GM12878 (cell line): Measurements from ENCODE around the gene SMAP1. TPM values are rescaled to one million over a fixed set of nuclear protein-coding genes. Genes with fewer than 3 reads are reported as not detected.

Source experiments
- ATAC-seq: fragments of 200-7000 bp; cut with Tn5 transposase; 3 replicates; pipeline ENCODE4 v1.9.1; 2020; ENCODE audit warnings: mild to moderate bottlenecking, moderate library complexity
- BruUV-seq: library from RNA; stranded (reverse); fragments of 400-500 nt; replicated peaks from 2 replicates; lab custom pipeline; 2021; lab: Mats Ljungman, UMichigan
- CTCF ChIA-PET: fragments of 300-600 bp; sonication (Branson Sonifier 250); formaldehyde crosslinking; extraction: SDS; loops from one replicate; lab custom pipeline; 2021; ENCODE audit warnings: inconsistent platforms; lab: Yijun Ruan, JAX
- POLR2A ChIA-PET: fragments of 350-600 bp; formaldehyde crosslinking; extraction: SDS; loops from one replicate; lab custom pipeline; 2021; ENCODE audit warnings: inconsistent platforms; lab: Charles Lee
- RAD21 ChIA-PET: fragments of 300-600 bp; sonication (Branson Sonifier 250); formaldehyde crosslinking; loops from one replicate; lab custom pipeline; 2023; ENCODE audit warnings: antibody characterized with exemption; ENCODE audit not compliant: unreplicated experiment; lab: Charles Lee
- SMC1A ChIA-PET: fragments of 300-600 bp; sonication (Branson Sonifier 250); formaldehyde crosslinking; loops from one replicate; lab custom pipeline; 2023; ENCODE audit not compliant: unreplicated experiment, uncharacterized antibody; lab: Charles Lee
- DNase-seq: peaks from one replicate; pipeline ENCODE4 v3.0.0-alpha.2; 2011; ENCODE audit warnings: low read depth, low spot score
- FAIRE-seq: peaks from 3 replicates; lab custom pipeline; 2011; peaks lifted over from hg19 to GRCh38; lab: Jason Lieb, UNC
- H2AFZ ChIP-seq: 2 replicates; pipeline ENCODE4 v1.6.0; 2011; ENCODE audit warnings: low read depth, low read length, control low read depth; ENCODE audit not compliant: control insufficient read depth
- H3K27ac ChIP-seq: 2 replicates; pipeline ENCODE4 v1.5.1; 2011; ENCODE audit warnings: control low read depth; ENCODE audit not compliant: control insufficient read depth, insufficient read depth
- H3K27me3 ChIP-seq, 2 experiments: replicated peaks in 1 of 2; 2 replicates each; pipeline versions ENCODE4 v1.6.0 to v1.6.1; 2011; ENCODE audit warnings: low read length in 1 of 2; ENCODE audit not compliant: control insufficient read depth in 2 of 2, insufficient read depth in 2 of 2
- H3K36me3 ChIP-seq, 2 experiments: 2 replicates each; pipeline ENCODE4 v1.5.1; 2011; ENCODE audit warnings: low read length in 1 of 2; ENCODE audit not compliant: control insufficient read depth in 2 of 2, insufficient read depth in 2 of 2
- H3K4me1 ChIP-seq: 2 replicates; pipeline ENCODE4 v1.6.1; 2011; ENCODE audit warnings: mild to moderate bottlenecking, low read length, moderate library complexity, mixed read lengths; ENCODE audit not compliant: control insufficient read depth, insufficient read depth
- H3K4me2 ChIP-seq: 2 replicates; pipeline ENCODE4 v1.6.0; 2011; ENCODE audit warnings: control low read depth; ENCODE audit not compliant: control insufficient read depth, insufficient read depth
- H3K4me3 ChIP-seq: fragments of 200-600 bp; sonication (generic); 2 replicates; pipeline ENCODE4 v1.5.1; 2016
- H3K79me2 ChIP-seq: 2 replicates; pipeline ENCODE4 v1.6.0; 2011; ENCODE audit warnings: low read length; ENCODE audit not compliant: control insufficient read depth, insufficient read depth
- H3K9ac ChIP-seq: 2 replicates; pipeline ENCODE4 v1.8.0; 2011; ENCODE audit warnings: low read length, control low read depth, mixed read lengths; ENCODE audit not compliant: control insufficient read depth, insufficient read depth
- H3K9me3 ChIP-seq: replicated peaks from 3 replicates; pipeline ENCODE4 v1.5.1; 2011; ENCODE audit warnings: mild to moderate bottlenecking, low read length; ENCODE audit not compliant: control insufficient read depth, insufficient read depth
- H4K20me1 ChIP-seq: 2 replicates; pipeline ENCODE4 v1.6.0; 2011; ENCODE audit not compliant: control insufficient read depth, insufficient read depth
- ATF7 ChIP-seq: fragments of 450-650 bp; IDR thresholded peaks from 2 replicates; pipeline ENCODE4 v1.6.1; 2016; ENCODE audit warnings: low read depth, mild to moderate bottlenecking
- CBX5 ChIP-seq: sonication (generic); IDR thresholded peaks from 2 replicates; pipeline ENCODE4 v1.6.1; 2016; ENCODE audit warnings: low read depth, moderate library complexity, mild to moderate bottlenecking, inconsistent platforms
- CREB1 ChIP-seq: IDR thresholded peaks from 2 replicates; pipeline ENCODE4 v1.6.1; 2012; ENCODE audit warnings: low read depth, mild to moderate bottlenecking, inconsistent platforms
- E2F8 ChIP-seq: fragments of 450-650 bp; IDR thresholded peaks from 2 replicates; pipeline ENCODE4 v1.6.1; 2018; ENCODE audit warnings: mild to moderate bottlenecking, low read depth, moderate library complexity; ENCODE audit not compliant: partially characterized antibody
- EED ChIP-seq: sonication (generic); IDR thresholded peaks from 2 replicates; pipeline ENCODE4 v1.6.1; 2016; ENCODE audit warnings: antibody characterized with exemption, low read depth
- EZH2 ChIP-seq: IDR thresholded peaks from 2 replicates; pipeline ENCODE4 v1.6.1; 2012; ENCODE audit warnings: low read depth, mild to moderate bottlenecking, control low read depth, inconsistent platforms, low read length, borderline replicate concordance; ENCODE audit not compliant: control insufficient read depth
- GABPA ChIP-seq: IDR thresholded peaks from 2 replicates; pipeline ENCODE4 v1.6.1; 2014; ENCODE audit warnings: antibody characterized with exemption, low read depth, mild to moderate bottlenecking, inconsistent platforms
- HCFC1 ChIP-seq: fragments of 150-350 bp; IDR thresholded peaks from 2 replicates; pipeline ENCODE4 v1.6.1; 2014; ENCODE audit warnings: low read length
- HDAC6 ChIP-seq: fragments of 200-600 bp; sonication (generic); IDR thresholded peaks from one replicate; pipeline ENCODE4 v1.8.0; 2017; ENCODE audit warnings: antibody characterized with exemption; ENCODE audit not compliant: unreplicated experiment
- IKZF1 ChIP-seq: fragments of 450-650 bp; conservative IDR thresholded peaks from 2 replicates; pipeline ENCODE4 v1.6.1; 2017; ENCODE audit warnings: antibody characterized with exemption, mild to moderate bottlenecking
- MEF2A ChIP-seq: IDR thresholded peaks from 2 replicates; pipeline ENCODE4 v1.6.1; 2011; ENCODE audit warnings: low read depth, mild to moderate bottlenecking, low read length, moderate library complexity; ENCODE audit not compliant: insufficient read depth
- MXI1 ChIP-seq: fragments of 150-350 bp; IDR thresholded peaks from 2 replicates; pipeline ENCODE4 v1.6.1; 2011; ENCODE audit warnings: low read depth, mild to moderate bottlenecking, inconsistent platforms, low read length, improper control_type of control experiment
- NR2C1 ChIP-seq: fragments of 450-650 bp; IDR thresholded peaks from 2 replicates; pipeline ENCODE4 v1.6.1; 2017; ENCODE audit warnings: antibody characterized with exemption, mild to moderate bottlenecking, moderate library complexity
- NRF1 ChIP-seq: conservative IDR thresholded peaks from 2 replicates; pipeline ENCODE4 v1.6.1; 2011; ENCODE audit warnings: mild to moderate bottlenecking, low read depth, low read length, improper control_type of control experiment
- REST ChIP-seq: IDR thresholded peaks from 2 replicates; pipeline ENCODE4 v1.6.1; 2012; ENCODE audit warnings: mild to moderate bottlenecking, low read depth, low read length
- RUNX3 ChIP-seq: IDR thresholded peaks from 2 replicates; pipeline ENCODE4 v1.6.1; 2012; ENCODE audit warnings: low read length, inconsistent platforms
- SREBF1 ChIP-seq: IDR thresholded peaks from 2 replicates; pipeline ENCODE4 v1.6.1; 2012; ENCODE audit warnings: mild to moderate bottlenecking, low read length
- SREBF2 ChIP-seq: IDR thresholded peaks from 2 replicates; pipeline ENCODE4 v1.6.1; 2012; ENCODE audit warnings: mild to moderate bottlenecking, low read length
- WGBS: methylation state at CpG from one replicate; pipeline ENCODE4 v1.1.6; 2016; ENCODE audit warnings: low lambda C conversion rate; ENCODE audit not compliant: insufficient replicate concordance, insufficient coverage; ENCODE audit errors: missing lambda C conversion rate; 5-methylcytosine and 5-hydroxymethylcytosine counted together
- in situ Hi-C: fragments of 300-500 bp; cut with MboI; formaldehyde crosslinking; loops from 9 replicates; pipeline ENCODE4 v1.14.3; 2018; ENCODE audit warnings: mixed read lengths
- intact Hi-C: fragments of 100-400 bp; cut with micrococcal nuclease; formaldehyde crosslinking; loops from one replicate; pipeline ENCODE4 v1.14.2; 2022; ENCODE audit not compliant: unreplicated experiment
- polyA plus RNA-seq, 11 experiments: library from polyadenylated mRNA; depleted of rRNA in 4 of 11; unstranded in 6 of 11; stranded (reverse) in 5 of 11; fragments of >200 nt; fragmentation: Nextera tagmentation in 4 of 11; fragmentation: Illumina TruSeq in 1 of 11; extraction: Ambion mirVana in 4 of 11; extraction: Trizol in 1 of 11; gene quantifications; 1 replicate in 1 of 11; 2 replicates in 10 of 11; pipeline versions ENCODE4 v1.2.1 to v1.2.3, GENCODE V29; 2011 to 2016; ENCODE audit warnings: inconsistent platforms in 2 of 11, missing spikeins in 2 of 11, low read depth in 1 of 11
- total RNA-seq, 4 experiments: library from RNA; depleted of rRNA in 3 of 4; stranded (reverse); fragments of >200 nt in 3 of 4; fragmentation: Illumina TruSeq in 1 of 4; extraction: Trizol in 1 of 4; gene quantifications; 2 replicates each; pipeline versions ENCODE4 v1.2.1 to v1.2.3, GENCODE V29; 2013 to 2021

SMAP1 gene
- total and polyA plus RNA-seq, 10 of the 15 experiments (the other 5 are each of a cell fraction or from before 2014, with no cell fraction given): 13.7 to 33.9 (median 25.3) TPM

GRCh38 chr6:70693887-70694286, 26.2 kb downstream of the SMAP1 start:
- ChIA-PET POLR2A (interaction anchor here (1.0 kb wide), 1 partner anchor 172 kb away, joined by 3 read pairs; no protein-coding TSS in a partner anchor), SMC1A (interaction anchor here (0.7 to 1.4 kb wide), 5 partner anchors 10 to 190 kb away, joined by 3 to 5 read pairs (median 3); no protein-coding TSS in a partner anchor)
- H3K4me3 ChIP-seq: no peak overlapping the region
- no peaks in the 10 kb centered on the region for H3K36me3 ChIP-seq
- TF ChIP-seq E2F8 (no peak), RUNX3 (no peak), EZH2 (no peak), HCFC1 (no peak), EED (no peak), SREBF2 (no peak), CBX5 (no peak), SREBF1 (no peak), NR2C1 (no peak), CREB1 (no peak), HDAC6 (no peak), IKZF1 (no peak), MXI1 (no peak), GABPA (no peak), MEF2A (no peak), ATF7 (no peak), REST (no peak), NRF1 (no peak)
- TF ChIP-seq, all 136 proteins: peak for 0
- no TSS peak for BruUV-seq
- intact Hi-C loops (no loop called here), in situ Hi-C loops (no loop called here)
- H3K9me3 ChIP-seq: peaks cover 2% of the 10 kb centered on the region; the same call in 2 of the 3 replicates
- H4K20me1 ChIP-seq: no peaks in the 10 kb centered on the region
- no peak overlapping the region for H3K4me2 ChIP-seq
- H3K27ac ChIP-seq: no peak overlapping the region
- H3K27me3 ChIP-seq: no peaks in the 10 kb centered on the region
- no peak for DNase-seq
- no peak for ATAC-seq
- WGBS: 7% methylated on average over 1 of the region's 1 CpG
- FAIRE-seq: no peak
- no peak overlapping the region for H2AFZ ChIP-seq
- peaks cover 4% of the 10 kb centered on the region for H3K79me2 ChIP-seq
- no peaks in the 10 kb centered on the region for H3K4me1 ChIP-seq
- ChIA-PET RAD21 (interaction anchor here (1.2 kb wide), 1 partner anchor 173 kb away, joined by 5 read pairs; no protein-coding TSS in a partner anchor), CTCF (interaction anchor here (1.0 to 1.6 kb wide), 3 partner anchors 13 to 324 kb away, joined by 3 to 6 read pairs (median 4); no protein-coding TSS in a partner anchor)
- no peak overlapping the region for H3K9ac ChIP-seq
